HL-60 (cell line): ENCODE data around the gene CAMSAP2.

Experiments
- DNase-seq, 2 experiments: peaks; one replicate each; pipeline ENCODE4 v3.0.0-alpha.2; 2010 to 2020; ENCODE audit warnings: low read depth in 1 of 2, low spot score in 1 of 2
- H3K27ac ChIP-seq: fragments of 250-450 bp; sonication (Bioruptor Pico); replicated peaks from 2 replicates; pipeline ENCODE4 v1.5.1; 2020; ENCODE audit warnings: mild to moderate bottlenecking, moderate library complexity
- H3K27me3 ChIP-seq: fragments of 250-450 bp; sonication (Bioruptor Pico); 2 replicates; pipeline ENCODE4 v1.5.1; 2021; ENCODE audit warnings: mild to moderate bottlenecking, moderate library complexity; ENCODE audit not compliant: insufficient read depth, poor library complexity, severe bottlenecking
- H3K4me3 ChIP-seq: replicated peaks from 2 replicates; pipeline ENCODE4 v1.5.1; 2011; ENCODE audit warnings: mild to moderate bottlenecking, control low read depth, low read length; ENCODE audit not compliant: insufficient read depth
- GABPA ChIP-seq: IDR thresholded peaks from 2 replicates; pipeline ENCODE4 v1.6.1; 2012; ENCODE audit warnings: low read depth
- POLR2AphosphoS5 ChIP-seq: IDR thresholded peaks from 2 replicates; pipeline ENCODE4 v1.6.1; 2012; ENCODE audit warnings: low read depth
- REST ChIP-seq: IDR thresholded peaks from 2 replicates; pipeline ENCODE4 v1.6.1; 2012; ENCODE audit warnings: low read depth; ENCODE audit not compliant: insufficient replicate concordance
- SPI1 ChIP-seq: IDR thresholded peaks from 2 replicates; pipeline ENCODE4 v1.6.1; 2012; ENCODE audit warnings: low read depth, mild to moderate bottlenecking, borderline replicate concordance
- long read RNA-seq: library from polyadenylated mRNA; unstranded; transcript quantifications from one replicate; pipeline ENCODE4 v2.0.0, GENCODE V29; 2020
- TF ChIP-seq, protein P1 (sequence below): IDR thresholded peaks from one replicate; pipeline ENCODE4 v1.5.1; 2011; ENCODE audit warnings: low read length, control low read depth, inconsistent platforms; ENCODE audit not compliant: insufficient read depth

Gene CAMSAP2, protein sequence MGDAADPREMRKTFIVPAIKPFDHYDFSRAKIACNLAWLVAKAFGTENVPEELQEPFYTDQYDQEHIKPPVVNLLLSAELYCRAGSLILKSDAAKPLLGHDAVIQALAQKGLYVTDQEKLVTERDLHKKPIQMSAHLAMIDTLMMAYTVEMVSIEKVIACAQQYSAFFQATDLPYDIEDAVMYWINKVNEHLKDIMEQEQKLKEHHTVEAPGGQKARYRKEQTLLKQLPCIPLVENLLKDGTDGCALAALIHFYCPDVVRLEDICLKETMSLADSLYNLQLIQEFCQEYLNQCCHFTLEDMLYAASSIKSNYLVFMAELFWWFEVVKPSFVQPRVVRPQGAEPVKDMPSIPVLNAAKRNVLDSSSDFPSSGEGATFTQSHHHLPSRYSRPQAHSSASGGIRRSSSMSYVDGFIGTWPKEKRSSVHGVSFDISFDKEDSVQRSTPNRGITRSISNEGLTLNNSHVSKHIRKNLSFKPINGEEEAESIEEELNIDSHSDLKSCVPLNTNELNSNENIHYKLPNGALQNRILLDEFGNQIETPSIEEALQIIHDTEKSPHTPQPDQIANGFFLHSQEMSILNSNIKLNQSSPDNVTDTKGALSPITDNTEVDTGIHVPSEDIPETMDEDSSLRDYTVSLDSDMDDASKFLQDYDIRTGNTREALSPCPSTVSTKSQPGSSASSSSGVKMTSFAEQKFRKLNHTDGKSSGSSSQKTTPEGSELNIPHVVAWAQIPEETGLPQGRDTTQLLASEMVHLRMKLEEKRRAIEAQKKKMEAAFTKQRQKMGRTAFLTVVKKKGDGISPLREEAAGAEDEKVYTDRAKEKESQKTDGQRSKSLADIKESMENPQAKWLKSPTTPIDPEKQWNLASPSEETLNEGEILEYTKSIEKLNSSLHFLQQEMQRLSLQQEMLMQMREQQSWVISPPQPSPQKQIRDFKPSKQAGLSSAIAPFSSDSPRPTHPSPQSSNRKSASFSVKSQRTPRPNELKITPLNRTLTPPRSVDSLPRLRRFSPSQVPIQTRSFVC (N-terminal part only)
- long read RNA-seq: 0 reads

DNA sequence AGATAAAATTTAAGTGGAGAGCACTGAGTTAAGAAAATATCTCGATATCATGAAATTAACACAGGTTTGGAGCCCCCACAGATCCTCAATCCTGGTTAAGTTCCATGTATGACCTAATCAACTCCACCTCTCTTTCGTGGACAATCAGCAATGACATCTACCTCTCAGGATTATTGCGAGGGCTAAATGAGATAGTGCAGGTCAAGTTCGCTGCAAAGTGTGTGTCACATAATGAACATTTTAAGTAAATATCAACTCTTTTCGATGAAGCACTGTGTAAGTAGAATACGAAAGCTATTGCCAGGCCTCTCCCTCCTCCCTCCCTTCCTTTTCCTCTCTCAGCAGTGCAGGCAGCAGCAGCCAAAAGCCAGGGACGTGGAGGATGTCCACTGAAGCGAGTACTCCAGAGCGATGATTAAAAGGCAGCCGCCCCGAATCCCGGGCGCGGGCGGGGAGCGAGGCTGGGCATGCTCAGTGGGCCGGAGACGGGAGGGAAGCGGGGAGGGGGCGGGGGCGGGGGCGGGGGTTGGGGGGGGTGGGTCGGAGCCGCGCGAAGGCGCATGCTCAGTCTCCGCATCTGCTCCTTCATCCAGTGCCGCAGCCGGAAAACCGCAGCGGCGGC lies at the start of gene CAMSAP2:
CAMSAP2 (plus strand) TSS at position 567 of the 622 bp plus-strand sequence. CDS start 935 bp downstream, outside the sequence.
- no peak within 1 kb of the TSS for H3K27ac ChIP-seq

GRCh38 chr1:200692316-200692715 lies 46.4 kb upstream of the CAMSAP2 start:
- Histone ChIP-seq H3K4me3 (no peak overlapping the region), H3K27ac (no peak overlapping the region), H3K27me3 (no peaks in the 10 kb centered on the region)
- no peak for DNase-seq
- TF ChIP-seq SPI1 (no peak), POLR2AphosphoS5 (no peak), GABPA (no peak), REST (no peak)
- TF ChIP-seq, protein P1, sequence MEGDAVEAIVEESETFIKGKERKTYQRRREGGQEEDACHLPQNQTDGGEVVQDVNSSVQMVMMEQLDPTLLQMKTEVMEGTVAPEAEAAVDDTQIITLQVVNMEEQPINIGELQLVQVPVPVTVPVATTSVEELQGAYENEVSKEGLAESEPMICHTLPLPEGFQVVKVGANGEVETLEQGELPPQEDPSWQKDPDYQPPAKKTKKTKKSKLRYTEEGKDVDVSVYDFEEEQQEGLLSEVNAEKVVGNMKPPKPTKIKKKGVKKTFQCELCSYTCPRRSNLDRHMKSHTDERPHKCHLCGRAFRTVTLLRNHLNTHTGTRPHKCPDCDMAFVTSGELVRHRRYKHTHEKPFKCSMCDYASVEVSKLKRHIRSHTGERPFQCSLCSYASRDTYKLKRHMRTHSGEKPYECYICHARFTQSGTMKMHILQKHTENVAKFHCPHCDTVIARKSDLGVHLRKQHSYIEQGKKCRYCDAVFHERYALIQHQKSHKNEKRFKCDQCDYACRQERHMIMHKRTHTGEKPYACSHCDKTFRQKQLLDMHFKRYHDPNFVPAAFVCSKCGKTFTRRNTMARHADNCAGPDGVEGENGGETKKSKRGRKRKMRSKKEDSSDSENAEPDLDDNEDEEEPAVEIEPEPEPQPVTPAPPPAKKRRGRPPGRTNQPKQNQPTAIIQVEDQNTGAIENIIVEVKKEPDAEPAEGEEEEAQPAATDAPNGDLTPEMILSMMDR: no peak

More for the DNA sequence above, at the start of gene CAMSAP2:
- H3K4me3 ChIP-seq: peak within 1 kb of the TSS; percentile 81
- TF ChIP-seq REST (no peak), GABPA (no peak), SPI1 (no peak), POLR2AphosphoS5 (no peak)
- TF ChIP-seq, protein P1: no peak
- peaks cover 33% of the 10 kb centered on the region for H3K27me3 ChIP-seq
- peak; percentile 13 to 32 for DNase-seq

GRCh38 chr1:200693327-200693726 lies 45.4 kb upstream of the CAMSAP2 start:
- H3K27ac ChIP-seq: no peak overlapping the region
- H3K27me3 ChIP-seq: no peaks in the 10 kb centered on the region
- no peak for DNase-seq
- no peak for TF ChIP-seq POLR2AphosphoS5
- no peak for TF ChIP-seq SPI1
- TF ChIP-seq REST: no peak
- TF ChIP-seq, protein P1: no peak
- no peak overlapping the region for H3K4me3 ChIP-seq
